Germinal center (tissue), 1 donor: ENCODE results near the gene UPF3A.
"Not testable (repeated sequence)": the region's sequence is repeated elsewhere in the genome, so short reads cannot be mapped to it uniquely, and the experiment has no call there.

Experiments used
- DNase-seq: peaks from one replicate; pipeline ENCODE4 v3.0.0; 2012; ENCODE audit warnings: mixed read lengths, low spot score

The UPF3A gene

GRCh38 chr13:114336457-114336856, 55.1 kb downstream of the UPF3A start:
- DNase-seq: not testable (repeated sequence)

GRCh38 chr13:114338959-114339358, 57.6 kb downstream of the UPF3A start:
- no peak for DNase-seq

DNA sequence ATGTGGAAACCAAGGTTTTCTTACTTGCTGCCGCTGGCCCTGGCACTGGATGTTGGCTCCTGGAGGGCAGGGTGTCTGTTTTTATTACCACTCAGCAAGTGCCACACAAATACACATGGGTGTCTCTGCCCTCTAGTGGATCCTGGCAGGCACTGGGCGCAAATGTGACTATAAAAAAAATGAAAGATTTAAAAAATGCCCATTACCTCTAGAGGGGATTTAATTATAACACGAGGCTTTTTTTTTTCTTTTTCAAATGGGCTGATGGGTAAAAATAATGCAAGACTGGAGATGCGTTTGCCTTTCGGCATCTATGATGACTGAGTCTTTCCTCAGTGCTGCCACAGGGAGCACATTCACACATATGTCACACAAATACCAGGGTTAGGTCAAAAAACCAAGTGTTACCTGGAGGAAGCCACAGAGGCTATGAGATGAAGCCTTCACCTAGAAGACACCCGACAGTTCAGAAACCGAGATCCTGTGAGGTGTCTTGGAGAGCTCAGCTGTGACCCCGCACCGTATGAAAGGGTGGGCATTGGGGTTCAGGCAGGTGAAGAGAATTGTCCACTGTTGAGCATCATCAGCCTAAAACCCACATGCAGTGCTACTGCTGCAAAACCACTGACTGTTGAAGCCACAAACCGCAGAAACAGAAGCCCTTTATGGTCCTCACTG, 58.6 kb downstream of the UPF3A start:
- peak; percentile 36 for DNase-seq

- DNase-seq: no peak
Observed at GRCh38 chr13:114341003-114341777, 59.8 kb downstream of the UPF3A start.

- not testable (repeated sequence) for DNase-seq
Observed at GRCh38 chr13:114347256-114347655, 65.9 kb downstream of the UPF3A start.

- not testable (repeated sequence) for DNase-seq
Observed at GRCh38 chr13:114352763-114353162, 71.4 kb downstream of the UPF3A start.

- DNase-seq: not testable (repeated sequence)
Observed at GRCh38 chr13:114353382-114353781, 72.0 kb downstream of the UPF3A start.
